K562 treated with DMSO at 1 percent for 48 hours (cell line): ENCODE results near the gene TSEN34. TPM values are rescaled to one million over a fixed set of nuclear protein-coding genes. Genes with fewer than 3 reads are reported as not detected.

Experiments used
- total RNA-seq: library from RNA; unstranded; fragments of 300-600 nt; gene quantifications from 2 replicates; pipeline ENCODE4 v1.2.3, GENCODE V29; 2022; ENCODE audit warnings: low replicate concordance; ENCODE audit errors: extremely low read depth

The TSEN34 gene
- not detected in 2 replicates for total RNA-seq

GRCh38 chr19:54191011-54191810 lies at the start of gene TSEN34:
TSS of gene TSEN34 (plus strand) at chr19:54191308. CDS start at chr19:54191365, 57 bp downstream.

GRCh38 chr19:54159352-54160181 lies 31.5 kb upstream of the TSEN34 start, which contains the start of gene LENG1:
TSS of gene LENG1 (minus strand) at chr19:54159721. CDS start at chr19:54159695, 26 bp downstream.

GRCh38 chr19:54172471-54173358 lies 18.4 kb upstream of the TSEN34 start, which contains the start of gene TMC4:
TSS of gene TMC4 (minus strand) at chr19:54173160. CDS start at chr19:54173117, 43 bp downstream.

DNA sequence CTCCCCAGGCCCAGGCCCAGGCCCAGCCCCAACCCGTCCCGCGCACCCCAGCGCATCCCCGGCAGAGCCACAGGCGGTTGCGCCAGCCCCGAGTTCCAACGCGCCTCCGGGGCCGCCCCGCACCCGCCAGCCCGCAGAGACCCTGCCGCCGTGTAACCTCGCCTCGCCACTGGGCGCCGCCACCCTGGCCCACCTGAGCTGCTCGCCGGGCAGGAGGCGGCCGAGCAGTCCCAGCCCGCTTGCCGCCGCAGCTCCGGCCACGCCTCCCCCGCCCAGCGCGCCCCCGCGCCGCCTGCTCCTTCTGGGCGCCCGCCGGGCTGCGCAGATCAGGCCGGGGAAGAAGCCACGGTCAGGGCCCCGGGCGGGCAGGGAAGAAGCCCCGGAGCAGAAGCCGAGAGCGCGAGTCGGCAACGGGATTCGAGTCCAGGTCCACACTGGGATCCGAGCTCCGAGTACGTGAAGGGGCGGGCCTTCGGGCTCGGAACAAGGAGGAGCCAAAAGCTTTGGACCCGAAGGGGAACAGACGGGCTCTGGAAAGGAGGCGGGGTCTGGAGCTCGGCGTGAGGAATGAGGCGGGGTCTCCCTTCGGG lies 1.9 kb upstream of the TSEN34 start, which contains the start of gene MBOAT7:
MBOAT7 (minus strand) TSS at position 436 of the 590 bp plus-strand sequence. CDS start 1,072 bp downstream, outside the sequence.

DNA sequence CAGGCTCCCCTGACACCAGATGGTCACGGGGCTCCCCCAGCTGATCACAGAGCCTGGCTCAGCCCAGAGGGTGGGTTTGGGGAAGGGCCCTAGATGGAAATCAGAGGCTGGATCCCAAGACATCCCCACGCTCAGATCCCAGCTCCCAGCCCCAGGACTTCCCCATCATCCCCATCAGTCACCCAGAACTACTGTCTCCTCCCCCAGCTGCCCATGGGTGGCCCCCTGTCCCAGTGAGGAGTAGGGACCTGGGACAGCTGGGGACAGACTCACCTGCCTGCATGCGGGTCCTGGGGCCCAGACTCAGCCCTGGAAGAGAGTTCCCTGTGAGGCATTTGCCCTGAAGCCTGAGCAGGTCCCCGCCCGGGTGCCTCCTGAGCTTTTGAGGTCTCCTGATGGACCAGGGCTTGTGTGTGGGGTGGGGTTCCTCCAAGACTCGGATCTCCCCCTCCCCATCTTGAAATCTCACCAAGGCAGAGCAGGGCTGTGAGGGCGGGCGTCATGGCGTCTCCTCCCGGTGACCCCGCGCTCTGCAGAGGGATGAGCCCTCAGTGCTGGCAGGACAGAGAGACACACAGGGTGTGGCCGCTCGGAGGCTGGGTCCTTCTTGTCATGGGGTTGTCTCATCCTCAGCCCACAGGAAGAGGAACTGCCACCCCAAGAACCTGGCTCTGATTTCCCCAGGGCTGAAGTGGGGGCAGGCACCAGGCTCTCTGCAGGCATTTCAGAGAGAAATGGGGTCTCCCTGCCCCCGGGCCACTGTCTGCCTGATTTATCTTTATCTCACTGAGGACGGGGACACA lies 31.6 kb downstream of the TSEN34 start, which contains the start of gene LILRB3:
LILRB3 (minus strand) TSS at position 534 of the 803 bp plus-strand sequence; CDS start at position 503, 31 bp downstream.

DNA sequence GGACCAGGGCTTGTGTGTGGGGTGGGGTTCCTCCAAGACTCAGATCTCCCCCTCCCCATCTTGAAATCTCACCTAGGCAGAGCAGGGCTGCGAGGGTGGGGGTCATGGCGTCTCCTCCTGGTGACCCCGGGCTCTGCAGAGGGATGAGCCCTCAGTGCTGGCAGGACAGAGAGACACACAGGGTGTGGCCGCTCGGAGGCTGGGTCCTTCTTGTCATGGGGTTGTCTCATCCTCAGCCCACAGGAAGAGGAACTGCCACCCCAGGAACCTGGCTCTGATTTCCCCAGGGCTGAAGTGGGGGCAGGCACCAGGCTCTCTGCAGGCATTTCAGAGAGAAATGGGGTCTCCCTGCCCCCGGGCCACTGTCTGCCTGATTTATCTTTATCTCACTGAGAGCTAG lies 51.5 kb downstream of the TSEN34 start, which contains the start of gene LILRA6:
LILRA6 (minus strand) TSS at position 145 of the 400 bp plus-strand sequence.

Other genes starting within 250 kb of the TSEN34 start
- not detected in 2 replicates for gene CACNG8, start 228.4 kb upstream of the TSEN34 start, total RNA-seq
- gene CACNG6, start 199.7 kb upstream of the TSEN34 start, total RNA-seq, result not detected in 2 replicates
- not detected in 2 replicates for gene VSTM1, start 127.4 kb upstream of the TSEN34 start, total RNA-seq
- gene TARM1, start 109.9 kb upstream of the TSEN34 start, total RNA-seq, result not detected in 2 replicates
- not detected in 2 replicates for gene OSCAR, start 90.5 kb upstream of the TSEN34 start, total RNA-seq
- gene NDUFA3, start 88.5 kb upstream of the TSEN34 start, total RNA-seq, result not detected in 2 replicates
- not detected in 2 replicates for gene TFPT, start 75.7 kb upstream of the TSEN34 start, total RNA-seq
- gene PRPF31, start 75.6 kb upstream of the TSEN34 start, total RNA-seq, result not detected in 2 replicates
- not detected in 2 replicates for gene CNOT3, start 53.5 kb upstream of the TSEN34 start, total RNA-seq
- gene LENG1, start 31.6 kb upstream of the TSEN34 start, total RNA-seq, result not detected in 2 replicates
- gene TMC4, start 18.1 kb upstream of the TSEN34 start, total RNA-seq, result not detected in 2 replicates
- gene MBOAT7, start 1.7 kb upstream of the TSEN34 start, total RNA-seq, result 670 TPM in 1 of 2 replicates, not detected in the other
- gene RPS9, start 9.6 kb downstream of the TSEN34 start, total RNA-seq, result 5,955 TPM in 1 of 2 replicates, not detected in the other
- not detected in 2 replicates for gene LILRB3, start 31.7 kb downstream of the TSEN34 start, total RNA-seq
- not detected in 2 replicates for gene LILRA6, start 51.5 kb downstream of the TSEN34 start, total RNA-seq
- gene LILRB5, start 66.0 kb downstream of the TSEN34 start, total RNA-seq, result not detected in 2 replicates
- not detected in 2 replicates for gene LILRB2, start 89.8 kb downstream of the TSEN34 start, total RNA-seq
- gene LILRA5, start 121.9 kb downstream of the TSEN34 start, total RNA-seq, result not detected in 2 replicates
- gene LILRA4, start 147.9 kb downstream of the TSEN34 start, total RNA-seq, result not detected in 2 replicates
- gene LAIR1, start 173.6 kb downstream of the TSEN34 start, total RNA-seq, result not detected in 2 replicates
- gene TTYH1, start 224.2 kb downstream of the TSEN34 start, total RNA-seq, result not detected in 2 replicates